Measurements from ENCODE around the gene CABYR.

The CABYR gene, protein sequence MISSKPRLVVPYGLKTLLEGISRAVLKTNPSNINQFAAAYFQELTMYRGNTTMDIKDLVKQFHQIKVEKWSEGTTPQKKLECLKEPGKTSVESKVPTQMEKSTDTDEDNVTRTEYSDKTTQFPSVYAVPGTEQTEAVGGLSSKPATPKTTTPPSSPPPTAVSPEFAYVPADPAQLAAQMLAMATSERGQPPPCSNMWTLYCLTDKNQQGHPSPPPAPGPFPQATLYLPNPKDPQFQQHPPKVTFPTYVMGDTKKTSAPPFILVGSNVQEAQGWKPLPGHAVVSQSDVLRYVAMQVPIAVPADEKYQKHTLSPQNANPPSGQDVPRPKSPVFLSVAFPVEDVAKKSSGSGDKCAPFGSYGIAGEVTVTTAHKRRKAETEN

DNA sequence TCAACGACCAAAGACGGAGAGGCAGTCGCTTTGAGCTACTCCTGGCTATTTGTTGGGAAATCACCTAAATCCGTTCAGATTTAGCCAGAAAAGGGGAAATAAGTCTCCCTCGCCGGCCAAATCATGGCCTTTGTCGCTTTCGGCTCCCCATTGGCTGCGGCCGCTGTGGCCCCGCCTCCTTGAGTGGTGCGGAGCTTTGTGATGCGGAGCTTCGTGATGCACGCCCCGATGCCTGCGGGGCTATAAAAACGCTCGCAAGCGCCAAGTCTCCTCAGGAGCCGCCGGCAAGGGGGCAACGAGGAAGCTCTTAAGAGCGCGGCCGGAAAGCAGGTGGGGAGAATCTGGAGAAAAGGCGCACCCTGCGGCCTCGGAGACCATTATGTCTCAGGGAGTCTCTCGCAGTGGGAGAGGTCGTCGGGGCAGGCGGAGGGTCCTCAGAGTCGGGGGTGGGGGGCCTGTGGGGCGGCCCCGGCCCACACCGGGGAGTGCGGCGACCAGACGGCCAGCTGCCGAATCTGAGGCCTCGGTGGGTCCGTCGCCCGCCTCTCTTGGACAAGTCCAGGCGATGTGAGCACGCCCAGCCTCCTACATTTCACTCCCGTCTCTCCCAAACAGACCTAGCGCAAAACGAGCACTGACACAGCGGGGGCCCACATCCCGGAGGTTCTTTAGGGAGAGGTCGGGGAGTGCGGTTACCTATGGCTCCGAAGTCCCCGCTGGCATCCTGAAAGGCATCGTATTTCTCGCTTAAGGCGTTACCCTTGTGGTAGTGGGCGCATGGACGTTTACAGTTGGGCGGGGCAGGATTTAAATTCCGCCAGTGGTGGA, at the start of gene CABYR:
Gene CABYR, plus strand, starts transcription at position 274 of the 828 bp plus-strand sequence. CDS start 4,053 bp downstream, outside the sequence.
- peak; percentile 21 to 58 (median 48) for DNase-seq

DNA sequence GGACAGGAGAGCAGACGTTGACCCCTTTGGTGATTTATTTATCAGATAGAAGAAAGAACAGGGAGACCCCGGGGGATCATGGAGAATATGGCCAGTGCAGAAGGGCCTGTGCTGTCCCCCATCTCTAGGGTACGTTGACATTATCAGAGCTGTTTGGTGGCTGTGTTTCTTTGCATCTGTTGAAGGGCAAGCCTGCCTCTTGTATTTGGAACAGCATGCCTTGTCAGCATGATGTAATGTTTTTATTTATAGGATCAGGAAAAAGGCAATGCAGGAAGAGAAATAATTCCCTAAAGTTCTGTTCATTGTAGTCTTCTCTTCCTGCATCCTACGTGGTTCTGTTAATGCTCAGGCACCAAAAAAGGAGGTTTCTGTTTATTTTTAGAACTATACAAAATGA, 49.8 kb upstream of the CABYR start:
- DNase-seq, result no peak

DNA sequence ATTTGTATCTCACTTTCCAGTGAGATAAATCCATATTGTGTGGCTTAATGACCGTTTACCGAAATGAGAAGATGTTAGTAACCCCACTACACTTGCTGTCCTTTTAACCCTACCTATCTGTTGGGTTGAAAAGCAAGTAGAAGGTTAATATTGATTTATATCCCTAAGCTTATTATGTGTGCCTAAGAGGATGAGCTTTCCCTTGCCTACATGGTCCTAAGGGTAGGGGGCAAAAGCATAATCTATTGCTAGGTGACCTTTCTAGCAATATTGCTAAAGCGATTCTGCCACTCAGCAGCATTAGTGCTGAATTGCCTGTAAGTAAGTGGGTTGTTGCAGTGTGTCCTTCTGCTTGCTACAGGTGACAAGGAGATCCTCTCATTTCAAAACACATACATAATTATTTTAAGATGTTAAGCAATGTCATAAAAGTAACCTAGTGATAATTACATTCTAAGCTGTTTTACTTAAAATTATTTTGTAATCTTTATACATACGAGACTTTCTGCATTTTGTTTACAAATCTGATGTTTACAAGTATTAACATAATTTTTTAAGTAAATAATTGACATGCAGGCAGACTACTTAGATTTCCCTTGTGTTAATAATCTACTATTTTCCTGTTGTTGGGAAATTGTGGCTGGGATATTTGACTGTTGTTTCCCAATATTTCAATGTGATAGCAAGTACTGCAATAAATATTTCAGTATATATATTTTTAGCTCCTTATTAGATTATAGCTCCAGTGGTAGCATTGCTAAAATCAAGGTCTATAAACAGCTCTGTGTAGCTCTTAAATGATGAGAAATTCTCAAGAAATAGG, 49.1 kb upstream of the CABYR start:
- no peak for DNase-seq

DNA sequence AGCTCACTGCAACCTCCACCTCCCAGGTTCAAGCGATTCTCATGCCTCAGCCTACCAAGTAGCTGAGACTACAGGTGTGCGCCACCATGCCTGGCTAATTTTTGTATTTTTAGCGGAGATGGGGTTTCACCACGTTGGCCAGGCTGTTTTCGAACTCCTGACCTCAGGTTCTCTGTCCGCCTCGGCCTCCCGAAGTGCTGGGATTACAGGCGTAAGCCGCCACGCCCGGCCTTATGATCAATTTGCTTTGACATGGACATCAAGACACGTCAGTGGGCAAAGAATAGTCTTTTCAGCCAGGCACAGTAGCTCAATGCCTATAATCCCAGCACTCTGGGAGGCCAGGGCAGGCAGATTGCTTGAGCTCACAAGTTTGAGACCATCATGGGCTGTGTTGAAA, 48.0 kb upstream of the CABYR start:
- DNase-seq, result no peak

DNA sequence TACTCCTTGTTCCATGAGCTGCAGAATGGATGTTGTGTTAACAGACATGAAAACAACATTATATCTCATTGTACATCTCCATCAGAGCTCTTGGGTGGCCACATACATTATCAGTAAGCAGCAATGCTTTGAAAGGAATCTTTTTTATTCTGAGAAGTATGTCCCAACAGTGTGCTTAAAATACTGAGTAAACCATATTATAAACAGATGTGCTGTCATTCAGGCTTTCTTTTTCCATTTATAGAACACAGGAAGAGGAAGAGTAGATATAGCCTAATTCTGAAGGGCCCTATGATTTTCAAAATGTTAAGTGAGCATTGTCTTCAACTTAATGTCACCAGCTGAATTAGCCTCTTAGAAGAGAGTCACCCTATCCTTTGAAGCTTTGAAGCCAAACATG, 44.3 kb upstream of the CABYR start:
- no peak for DNase-seq

DNA sequence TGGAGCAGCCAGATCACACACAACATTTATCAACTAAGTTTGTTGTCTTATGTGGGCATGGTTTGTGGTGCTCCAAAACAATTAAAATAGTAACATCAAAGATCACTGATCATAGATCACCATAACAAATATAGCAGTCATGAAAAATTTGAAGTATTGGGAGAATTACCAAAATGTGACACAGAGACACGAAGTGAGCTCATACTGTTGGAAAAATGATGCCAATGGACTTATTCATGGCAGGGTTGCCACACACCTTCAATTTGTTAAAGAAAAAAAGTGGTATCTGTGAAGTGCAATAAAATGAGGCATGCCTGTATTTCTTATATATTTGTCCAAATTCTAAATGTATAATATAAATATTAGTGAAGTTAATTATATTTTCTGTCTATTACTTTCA, 42.9 kb upstream of the CABYR start:
- DNase-seq, result no peak

DNA sequence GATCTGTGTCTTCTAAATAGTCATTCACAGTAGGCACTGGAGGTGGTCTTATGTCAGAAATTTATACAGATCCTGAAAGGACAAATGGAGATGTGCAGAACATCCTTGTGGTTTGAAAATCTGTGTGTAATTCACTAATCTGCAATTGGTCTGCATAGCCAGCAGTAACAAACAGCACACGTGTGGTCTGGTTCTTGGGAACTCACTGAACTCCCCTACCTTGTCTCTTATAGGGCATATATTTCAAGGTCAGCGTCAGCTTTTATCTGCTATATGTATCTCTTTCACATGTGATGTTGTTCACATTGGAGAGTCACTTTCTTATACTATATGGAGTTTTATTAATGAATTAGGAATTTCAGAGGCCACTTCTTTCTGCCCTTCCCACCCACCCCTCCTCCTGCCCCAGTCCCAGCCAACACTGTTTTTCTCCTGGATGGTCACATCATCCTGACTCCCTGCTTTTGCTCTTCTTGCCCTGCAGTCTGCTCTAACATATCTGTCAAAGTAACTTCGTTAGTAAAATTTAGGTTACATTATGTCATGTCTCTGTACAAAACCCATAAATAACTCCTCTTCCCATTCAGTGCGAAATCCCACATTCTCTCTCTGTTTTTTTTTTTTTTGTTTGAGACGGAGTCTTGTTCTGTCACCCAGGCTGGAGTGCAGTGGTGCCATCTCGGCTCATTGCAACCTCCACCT, 35.4 kb upstream of the CABYR start:
- no peak for DNase-seq

DNA sequence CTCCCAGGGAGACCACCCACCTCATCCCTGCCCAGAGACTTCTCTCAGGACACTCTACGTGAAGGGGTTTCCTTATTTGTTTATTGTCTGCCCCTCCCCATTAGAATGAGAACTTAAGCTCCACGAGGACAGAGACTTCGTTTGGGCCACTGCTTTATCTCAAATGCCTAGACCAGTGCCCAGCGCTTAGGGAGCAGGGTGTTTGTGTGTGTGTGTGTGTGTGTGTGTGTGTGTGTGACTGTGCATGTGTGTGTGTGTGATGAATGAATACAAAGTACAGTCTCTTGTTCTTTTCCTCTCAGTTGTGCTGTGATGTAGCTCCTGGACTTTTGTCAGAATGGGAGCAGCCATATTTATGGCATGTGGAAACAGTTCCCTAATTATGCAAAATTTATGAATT, 34.4 kb upstream of the CABYR start:
- DNase-seq, result no peak

DNA sequence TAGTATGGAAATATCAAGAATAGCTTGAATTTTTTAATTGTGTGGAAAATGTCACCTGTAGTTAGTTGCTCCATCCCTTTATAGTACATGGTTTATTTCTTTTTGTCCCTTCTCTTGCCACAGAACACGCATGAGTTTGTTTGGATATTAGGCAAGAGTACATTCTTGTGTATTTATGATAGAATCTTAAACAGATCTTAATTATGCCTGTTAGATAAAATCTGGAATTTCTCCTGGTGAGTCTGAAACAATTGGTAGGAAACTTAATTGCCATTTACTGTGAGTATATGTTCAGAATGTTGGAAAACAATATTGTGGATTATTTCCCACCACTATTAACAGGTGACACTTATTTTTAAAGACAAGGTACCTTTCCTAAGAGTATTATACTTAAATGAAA, 30.2 kb upstream of the CABYR start:
- DNase-seq, result no peak

DNA sequence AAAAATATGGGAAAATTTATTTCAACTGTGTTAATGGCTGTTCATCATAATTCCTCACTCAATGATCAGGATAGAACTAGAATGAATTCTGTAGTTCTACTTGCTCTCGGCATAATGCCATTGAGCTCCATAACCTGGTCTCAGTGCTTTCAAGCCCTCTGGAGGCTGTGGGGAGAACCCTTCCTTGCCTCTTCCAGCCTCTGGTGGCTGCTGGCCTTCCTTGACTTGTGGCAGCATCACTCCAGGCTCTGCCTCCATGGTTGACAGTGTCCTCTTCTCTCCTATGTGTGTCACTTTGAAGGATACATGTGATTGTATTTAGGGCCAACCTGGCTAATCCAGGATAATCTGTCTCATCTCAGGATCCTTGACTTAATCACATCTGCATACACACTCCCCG, 26.9 kb upstream of the CABYR start:
- no peak for DNase-seq

DNA sequence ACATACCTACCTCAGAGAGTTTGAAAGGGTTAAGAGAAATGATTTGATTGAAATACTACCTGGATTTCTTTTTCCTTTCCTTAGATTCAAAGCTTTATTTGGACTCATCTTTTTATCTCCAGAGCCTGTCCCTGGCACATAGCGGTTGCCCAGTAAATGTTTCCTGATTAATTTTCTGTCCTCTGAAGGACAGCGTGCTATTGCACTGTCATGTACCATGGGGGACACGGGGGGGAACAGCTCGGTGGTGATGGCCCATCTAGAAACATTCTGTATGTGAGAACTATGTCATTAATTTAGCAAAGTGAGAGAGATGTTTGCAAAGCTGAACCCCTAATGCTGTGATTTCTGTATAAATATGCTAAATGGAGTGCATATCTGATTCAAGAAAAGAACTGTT, 26.4 kb upstream of the CABYR start:
- no peak for DNase-seq

DNA sequence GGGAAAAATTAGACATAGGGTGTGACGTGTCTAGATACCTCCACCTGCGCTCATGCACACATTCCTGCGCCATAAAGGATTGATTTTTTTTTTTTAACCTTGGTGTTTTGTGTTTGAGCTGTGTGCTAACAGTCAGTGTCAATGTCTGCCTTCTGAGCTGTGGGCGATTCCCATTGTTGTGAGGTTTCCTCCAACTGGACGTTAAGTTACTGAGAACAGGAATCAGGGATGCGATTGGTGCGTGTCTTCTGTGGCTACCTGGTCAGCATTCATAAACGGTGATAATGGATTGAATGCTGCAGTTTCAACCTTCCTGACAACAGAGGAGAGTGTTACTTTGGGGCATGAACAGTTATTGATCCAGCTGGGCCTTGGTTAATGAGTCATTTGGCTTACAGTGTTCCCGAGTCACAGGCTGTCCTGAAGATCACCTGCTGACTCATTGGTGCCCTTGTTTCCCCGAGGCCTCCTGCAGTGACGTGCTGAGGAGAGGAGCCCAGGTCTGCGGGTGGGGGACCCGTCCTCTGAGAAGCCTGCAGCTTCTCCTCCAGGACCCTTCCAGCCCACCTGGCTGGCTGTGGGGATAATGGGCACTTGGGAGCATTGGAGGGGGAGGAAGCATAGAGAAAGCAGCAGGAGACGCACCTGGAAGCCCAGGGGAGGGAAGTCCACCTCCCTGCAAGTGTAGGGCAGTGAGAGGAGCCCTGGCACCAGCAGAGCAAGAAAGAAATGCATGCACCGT, 25.8 kb upstream of the CABYR start:
- no peak for DNase-seq

DNA sequence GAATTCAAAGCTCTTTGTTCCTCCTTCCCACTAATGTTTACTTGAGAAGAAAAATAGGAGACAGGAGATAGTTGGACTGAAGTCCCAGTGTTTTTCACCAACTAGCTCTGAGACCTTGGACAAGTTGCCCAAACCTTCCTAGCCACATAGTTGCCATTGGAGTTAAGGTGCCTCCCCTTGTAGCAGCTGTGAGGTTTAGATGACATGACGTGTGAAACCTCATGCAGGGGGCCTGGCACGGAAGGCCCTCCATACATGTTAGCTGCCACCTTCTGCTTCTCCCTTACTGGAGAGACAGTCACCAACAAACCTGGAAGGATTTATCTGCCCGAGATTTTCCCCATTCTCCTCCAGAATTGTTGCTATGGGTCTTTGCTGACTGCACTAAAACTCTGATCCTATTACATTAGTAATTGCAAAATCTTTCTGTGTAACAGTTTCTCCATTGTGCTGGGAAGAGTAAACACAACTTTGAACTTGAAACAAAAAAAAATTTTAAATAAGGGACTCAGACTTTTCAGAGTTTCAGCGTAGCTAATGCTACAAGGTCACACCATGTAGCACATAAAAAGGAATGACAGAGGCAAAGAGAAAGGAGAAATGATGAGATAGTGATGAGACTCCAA, 23.8 kb upstream of the CABYR start:
- DNase-seq, result no peak

DNA sequence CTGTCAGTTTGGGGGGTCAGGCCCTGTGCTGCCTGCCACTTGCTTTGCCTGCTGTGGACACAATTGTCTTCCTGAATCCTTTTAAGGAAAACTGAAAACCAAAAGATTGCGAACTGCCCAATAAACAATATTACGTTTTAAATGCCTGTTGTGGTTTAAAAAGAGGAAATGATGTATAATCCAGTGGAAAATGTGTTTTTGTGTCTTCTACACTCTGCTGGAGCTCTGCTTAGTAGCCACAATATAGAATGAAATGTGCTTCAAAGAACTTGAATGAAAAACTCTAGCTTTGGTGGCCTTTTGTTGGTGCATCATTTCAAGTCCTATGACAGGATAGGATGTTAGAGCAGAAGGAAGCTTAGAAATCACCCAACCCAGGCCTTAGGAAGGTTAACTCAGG, 23.2 kb upstream of the CABYR start:
- DNase-seq, result no peak

DNA sequence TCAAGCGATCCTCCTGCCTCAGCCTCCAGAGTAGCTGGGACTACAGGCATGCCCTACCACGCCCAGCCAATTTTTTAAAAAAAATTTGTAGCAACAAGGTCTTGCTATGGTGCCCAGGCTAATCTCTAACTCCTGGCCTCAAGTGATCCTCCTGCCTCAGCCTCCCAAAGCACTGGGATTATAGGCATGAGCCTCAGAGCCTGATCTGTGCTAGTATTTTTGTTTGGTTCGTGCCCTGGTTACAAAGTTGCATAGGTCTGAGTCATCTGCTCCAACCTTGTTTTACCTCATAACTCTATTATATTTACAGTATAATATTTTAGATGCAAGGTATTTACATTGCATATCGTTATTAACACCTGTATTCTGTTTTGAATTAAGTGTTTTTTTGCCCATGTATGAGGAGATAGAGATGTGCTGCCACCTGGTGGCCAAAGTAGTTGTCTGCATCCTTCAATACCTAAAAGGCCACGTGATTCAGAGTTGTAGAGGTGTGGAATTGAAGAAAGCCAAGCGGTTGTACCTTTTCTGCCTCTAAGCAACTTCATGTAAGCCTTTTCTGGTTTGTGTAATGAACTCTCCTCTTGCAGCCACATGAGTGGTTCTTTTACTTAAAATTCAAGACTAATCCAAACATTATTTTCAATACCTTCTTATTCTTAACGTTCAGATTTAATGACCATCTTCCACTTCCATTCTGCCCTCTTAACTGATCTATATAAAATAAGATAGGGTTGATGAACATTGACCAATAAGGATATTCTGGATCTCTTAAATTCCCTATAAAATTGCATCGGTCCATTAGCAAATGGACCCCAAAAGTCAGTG, 19.9 kb upstream of the CABYR start:
- peak; percentile 48 to 82 (median 63) for DNase-seq

DNA sequence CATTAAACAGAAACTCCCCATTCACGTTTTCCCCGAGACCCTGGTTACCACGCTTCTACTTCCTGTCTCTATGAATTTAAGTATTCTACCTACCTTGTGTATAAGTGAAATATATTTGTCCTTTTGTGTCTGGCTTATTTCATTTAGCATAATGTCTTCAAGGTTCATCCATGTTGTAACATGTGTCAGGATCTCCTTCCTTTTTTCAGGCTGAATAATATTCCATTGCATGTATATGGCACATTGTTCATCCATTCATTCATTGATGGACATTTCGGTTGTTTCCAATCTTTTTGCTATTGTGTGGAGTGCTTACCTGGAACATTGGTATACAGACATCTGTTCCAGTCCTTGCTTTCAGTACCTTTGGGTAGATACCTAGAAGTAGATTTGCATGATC, 18.2 kb upstream of the CABYR start:
- no peak for DNase-seq

DNA sequence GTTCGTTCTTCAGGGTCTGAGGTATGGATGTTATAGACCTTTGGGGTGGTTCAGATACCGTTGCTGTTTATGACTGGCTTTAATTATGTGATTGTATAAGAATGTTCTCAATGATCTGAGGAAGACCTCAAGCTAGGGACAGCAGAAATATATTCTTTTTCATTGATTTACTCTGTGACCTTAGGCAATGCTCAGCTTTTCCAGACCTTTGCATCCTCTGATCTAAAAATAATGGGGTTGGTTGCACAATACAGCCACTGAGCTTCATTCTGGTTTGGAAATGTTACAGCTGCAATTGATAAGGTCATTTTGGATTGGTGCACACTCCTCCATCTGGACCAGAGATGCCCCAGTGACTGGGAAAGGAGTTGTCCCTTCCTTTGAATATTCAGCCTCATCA, 17.2 kb upstream of the CABYR start:
- DNase-seq, result no peak

DNA sequence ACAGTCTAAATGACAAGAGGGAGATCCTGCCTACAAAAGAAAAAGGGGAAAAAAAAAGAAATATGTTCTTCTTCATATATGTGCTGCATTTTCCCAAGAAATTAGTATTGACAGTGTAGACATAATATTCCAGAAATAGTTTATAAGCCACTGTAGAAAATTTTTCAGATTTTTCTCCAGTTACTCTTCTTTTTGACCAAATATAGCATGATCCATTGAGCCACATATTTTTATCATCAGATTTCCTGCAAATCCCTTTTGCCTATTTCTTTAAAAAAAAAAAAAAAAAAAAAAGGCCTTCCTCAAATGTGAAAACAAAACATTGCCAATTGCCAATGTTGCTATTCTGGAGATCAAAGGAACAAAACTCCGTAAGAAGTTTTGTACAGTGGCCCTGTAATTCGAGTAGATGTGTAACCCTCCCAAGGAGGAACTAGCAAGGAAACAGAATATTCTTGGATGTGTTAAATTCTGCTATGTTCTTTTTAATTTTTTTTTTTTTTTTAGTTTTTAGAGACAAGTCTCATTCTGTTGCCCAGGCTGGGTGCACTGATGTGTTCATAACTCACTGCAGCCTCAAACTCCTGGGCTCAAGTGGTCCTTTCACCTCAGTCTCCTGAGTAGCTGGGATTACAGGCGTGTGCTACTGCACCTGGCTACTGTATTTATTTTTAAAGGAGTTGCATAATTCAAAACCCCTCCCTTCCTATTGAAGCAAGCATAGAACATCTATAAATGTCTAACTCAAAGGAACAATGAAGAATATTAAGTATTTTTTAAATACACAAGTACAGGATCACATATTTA, 12.5 kb upstream of the CABYR start:
- no peak for DNase-seq

DNA sequence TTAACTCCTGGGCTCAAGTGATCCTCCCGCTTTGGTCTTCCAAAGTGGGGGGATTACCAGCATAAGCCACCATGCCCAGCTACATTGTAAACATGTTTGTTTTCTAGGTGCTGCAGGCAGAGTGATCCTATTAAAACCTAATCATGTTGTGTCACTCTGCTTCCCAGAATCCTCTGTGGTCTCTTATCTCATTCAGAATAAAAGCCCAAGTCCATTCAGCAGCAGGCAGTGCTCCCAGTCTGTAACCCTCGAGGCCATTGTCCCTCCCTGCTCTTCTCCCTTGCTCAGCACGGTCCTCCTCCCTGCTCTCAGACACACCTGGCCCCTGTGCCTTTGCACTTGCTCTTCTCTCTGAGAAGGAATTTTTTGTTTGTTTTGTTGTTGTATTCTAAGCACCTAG, 11.1 kb upstream of the CABYR start:
- no peak for DNase-seq

DNA sequence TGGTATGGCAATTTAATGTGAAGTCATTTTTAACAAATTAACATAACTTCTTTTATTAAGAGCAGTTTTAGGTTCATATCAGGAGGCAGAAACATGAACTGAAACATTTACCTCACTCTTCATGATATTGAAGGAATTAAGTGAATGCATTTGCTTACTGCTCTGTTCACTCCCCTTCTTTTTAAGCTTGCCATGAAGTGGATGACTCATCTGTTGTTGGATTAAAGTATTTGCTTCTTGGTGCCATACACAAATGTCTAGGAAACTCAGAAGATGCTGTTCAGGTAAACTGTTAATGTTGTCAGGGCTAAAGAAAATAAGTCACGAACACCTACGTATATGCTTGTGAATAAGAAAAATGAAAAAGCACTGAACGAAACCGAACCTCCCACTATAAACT, 10.2 kb upstream of the CABYR start:
- no peak for DNase-seq
